SU-DHL-6 (cell line): Measurements from ENCODE around the gene PDE7B.

Experiments used
- EZH2phosphoT487 ChIP-seq: fragments of 200-600 bp; sonication (generic), shearing (Covaris generic); conservative IDR thresholded peaks from 2 replicates; pipeline ENCODE4 v1.6.1; 2018; ENCODE audit warnings: mild to moderate bottlenecking, antibody characterized with exemption, low read length, moderate library complexity, mixed read lengths
- TF ChIP-seq, protein P1 (sequence below): fragments of 200-600 bp; sonication (generic); IDR thresholded peaks from one replicate; pipeline ENCODE4 v1.5.1; 2017; ENCODE audit warnings: antibody characterized with exemption, mild to moderate bottlenecking, low read length, moderate library complexity; ENCODE audit not compliant: insufficient read depth, poor library complexity, severe bottlenecking

DNA sequence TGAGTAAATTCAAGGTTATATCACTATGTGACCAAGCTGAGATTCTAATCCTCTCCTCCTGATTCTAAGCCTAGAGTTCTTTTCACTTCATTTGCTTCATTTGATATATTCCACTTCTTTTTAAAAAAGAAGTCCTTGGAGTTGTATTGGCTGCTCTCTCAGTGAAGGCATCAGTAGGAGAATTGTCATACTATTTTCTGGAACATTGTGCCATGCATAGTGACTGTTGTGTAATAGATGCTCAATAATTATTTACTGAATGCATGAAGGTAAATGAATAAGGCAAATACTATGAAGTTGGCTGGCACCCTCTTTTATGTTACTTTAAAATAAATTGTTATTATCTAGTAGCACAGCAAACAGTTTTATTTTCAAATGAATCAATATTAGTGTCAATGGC, 209.3 kb downstream of the PDE7B start:
- no peak for TF ChIP-seq EZH2phosphoT487
- TF ChIP-seq, protein P1, sequence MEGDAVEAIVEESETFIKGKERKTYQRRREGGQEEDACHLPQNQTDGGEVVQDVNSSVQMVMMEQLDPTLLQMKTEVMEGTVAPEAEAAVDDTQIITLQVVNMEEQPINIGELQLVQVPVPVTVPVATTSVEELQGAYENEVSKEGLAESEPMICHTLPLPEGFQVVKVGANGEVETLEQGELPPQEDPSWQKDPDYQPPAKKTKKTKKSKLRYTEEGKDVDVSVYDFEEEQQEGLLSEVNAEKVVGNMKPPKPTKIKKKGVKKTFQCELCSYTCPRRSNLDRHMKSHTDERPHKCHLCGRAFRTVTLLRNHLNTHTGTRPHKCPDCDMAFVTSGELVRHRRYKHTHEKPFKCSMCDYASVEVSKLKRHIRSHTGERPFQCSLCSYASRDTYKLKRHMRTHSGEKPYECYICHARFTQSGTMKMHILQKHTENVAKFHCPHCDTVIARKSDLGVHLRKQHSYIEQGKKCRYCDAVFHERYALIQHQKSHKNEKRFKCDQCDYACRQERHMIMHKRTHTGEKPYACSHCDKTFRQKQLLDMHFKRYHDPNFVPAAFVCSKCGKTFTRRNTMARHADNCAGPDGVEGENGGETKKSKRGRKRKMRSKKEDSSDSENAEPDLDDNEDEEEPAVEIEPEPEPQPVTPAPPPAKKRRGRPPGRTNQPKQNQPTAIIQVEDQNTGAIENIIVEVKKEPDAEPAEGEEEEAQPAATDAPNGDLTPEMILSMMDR = no peak
